Fibroblast of skin of abdomen (primary cell): Measurements from ENCODE around the gene MAGI2.
A peak's percentile ranks its signal among the peaks of the same experiment; 100 is the strongest.
"Not testable (repeated sequence)": the region's sequence is repeated elsewhere in the genome, so short reads cannot be mapped to it uniquely, and the experiment has no call there.

Source experiments
- DNase-seq: peaks from one replicate; pipeline ENCODE4 v3.0.0-alpha.2; 2013

Gene MAGI2

DNA sequence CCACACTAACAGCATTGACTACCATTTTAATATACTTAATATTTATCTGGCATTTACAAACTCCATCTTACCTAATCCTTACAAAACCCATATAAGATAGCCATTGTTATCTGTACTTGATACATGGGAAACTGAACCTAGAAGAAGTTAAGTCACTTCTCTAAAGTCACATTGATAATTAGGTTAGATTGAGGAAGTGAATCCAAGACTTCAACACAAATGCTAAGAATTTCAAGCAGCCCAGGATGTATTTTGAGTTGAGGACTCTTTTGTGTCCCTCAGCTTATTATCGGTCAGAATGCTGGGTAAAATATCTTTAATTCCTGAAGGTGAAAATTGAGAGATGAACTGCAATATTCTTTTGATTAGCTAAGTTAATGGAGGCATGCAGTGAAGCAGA is 1189.4 kb downstream of the MAGI2 start:
- no peak for DNase-seq

DNA sequence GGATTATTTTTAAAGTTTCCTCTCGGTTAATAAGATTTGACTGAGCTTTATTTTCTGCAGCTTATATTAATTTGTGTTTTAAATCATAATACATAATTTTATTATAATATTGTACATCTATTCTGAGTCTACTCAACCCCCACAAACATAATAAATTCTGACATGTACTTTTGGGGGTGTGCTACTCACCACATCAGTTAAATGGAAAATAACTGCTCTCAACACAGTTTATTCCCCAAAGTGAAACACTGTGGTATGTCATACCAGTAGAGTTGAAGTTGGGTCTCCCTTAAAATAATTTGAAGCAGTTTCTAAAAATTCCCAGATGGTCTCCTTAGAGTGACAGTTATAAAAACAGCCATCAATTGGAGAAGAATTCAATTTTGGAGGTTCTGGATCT is 1191.7 kb downstream of the MAGI2 start:
- DNase-seq: no peak

DNA sequence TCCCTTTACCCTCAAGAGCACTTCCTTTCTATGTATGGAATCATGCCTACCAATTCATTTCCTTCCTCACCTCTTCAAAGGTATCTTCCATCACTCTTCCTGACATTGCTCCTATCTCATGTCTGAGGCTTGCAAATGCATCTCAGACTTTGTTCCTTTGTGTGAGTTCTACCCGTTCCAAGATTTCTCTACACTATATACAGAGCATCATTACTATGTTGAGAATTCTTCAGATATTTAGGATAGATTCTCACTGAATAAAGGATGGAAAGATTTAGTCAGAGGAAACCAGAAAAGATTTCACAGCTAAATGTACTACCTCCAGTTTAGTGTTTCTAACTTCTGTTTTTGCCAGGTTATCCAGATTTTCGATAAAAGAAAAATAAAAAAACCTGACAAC is 1192.2 kb downstream of the MAGI2 start:
- peak; percentile 4 for DNase-seq

DNA sequence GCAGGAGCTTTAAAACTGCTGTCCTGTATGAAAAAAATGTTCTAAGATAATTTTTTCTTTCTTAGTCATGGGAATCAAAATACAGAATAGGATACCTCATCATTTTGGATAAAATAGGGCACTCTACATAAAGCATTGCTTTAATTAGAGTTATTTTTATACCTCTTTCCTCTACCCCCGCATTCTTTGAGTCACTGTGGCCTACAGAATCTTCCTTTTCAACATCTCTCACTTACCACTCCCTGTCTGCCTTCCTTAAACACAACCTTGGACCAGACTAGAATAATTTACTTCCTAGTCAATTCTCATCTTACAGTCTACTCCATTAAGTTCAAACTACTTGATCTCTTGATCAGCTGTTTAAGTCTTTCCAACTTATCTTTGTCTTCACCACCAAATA is 1192.6 kb downstream of the MAGI2 start:
- peak; percentile 68 for DNase-seq

DNA sequence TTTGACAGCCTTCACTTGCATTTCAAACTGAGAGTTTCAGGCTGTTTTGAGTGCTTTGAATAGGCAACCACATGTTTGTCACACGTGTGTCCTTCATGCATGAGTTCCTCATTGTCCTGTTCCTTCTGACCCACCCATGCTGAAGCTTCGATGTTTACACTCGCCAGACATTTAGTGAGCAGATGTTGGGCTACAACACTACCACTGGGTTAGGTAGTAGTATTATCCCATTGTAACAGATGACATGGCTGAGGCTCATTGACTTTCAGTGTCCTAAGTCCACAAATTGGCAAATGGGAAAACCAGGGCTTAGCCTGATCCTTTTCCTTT is 1198.8 kb downstream of the MAGI2 start:
- no peak for DNase-seq

DNA sequence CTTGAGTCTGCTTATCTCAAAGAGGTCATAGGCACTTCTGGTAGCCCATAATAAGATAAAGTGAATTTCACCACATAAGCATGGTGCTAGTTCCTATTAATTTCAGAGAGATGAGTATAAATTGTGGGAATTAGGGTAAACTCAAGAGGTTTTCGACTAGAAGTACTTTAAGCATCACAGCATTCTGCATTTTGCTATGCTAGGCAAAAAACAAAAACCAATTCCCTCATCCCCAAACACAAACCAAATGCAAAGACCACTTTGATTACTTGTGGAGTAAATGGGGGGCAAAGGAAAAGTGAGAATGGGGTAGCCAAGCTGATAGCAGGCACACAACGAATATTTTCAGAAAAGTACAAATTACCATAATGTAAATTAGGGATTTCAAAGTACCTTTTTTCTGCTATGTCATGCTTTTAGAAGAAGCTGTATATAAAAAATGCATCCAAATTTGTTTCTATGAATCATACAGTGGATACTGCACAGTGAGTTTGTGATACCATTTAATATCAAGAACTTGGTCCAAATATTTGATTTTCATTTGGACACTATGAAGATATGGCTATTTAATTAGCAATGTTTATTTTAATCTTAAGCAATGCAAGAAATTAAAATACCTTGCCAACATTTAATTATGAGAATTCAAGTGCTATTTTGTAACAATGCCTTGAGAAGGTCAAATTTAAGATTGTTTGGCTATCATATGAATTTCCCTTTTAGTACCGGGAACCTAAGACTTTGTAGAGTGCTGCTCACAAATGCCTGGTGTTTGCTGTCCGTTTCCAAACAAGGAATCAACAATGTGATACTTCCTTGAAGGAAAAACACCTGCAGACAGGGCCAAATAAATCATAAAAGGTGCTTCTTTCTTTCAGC is 1199.4 kb downstream of the MAGI2 start:
- no peak for DNase-seq

DNA sequence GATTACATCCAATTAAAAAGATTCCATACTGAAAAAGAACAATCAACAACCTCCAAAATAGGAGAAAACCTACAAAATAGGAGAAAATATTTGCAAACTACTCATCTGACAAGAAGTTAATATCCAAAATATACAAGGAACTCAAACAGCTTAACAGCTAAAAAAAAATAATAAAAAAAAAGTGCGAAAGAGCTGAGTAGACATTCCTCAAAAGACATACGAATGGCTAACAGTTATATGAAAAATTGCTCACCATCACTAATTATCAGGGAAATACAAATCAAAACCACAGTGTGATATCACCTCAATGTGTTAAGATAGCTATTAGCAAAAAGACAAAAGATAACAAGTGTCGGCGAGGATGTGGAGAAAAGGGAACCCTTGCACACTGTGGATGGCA is 1204.6 kb downstream of the MAGI2 start:
- no peak for DNase-seq

DNA sequence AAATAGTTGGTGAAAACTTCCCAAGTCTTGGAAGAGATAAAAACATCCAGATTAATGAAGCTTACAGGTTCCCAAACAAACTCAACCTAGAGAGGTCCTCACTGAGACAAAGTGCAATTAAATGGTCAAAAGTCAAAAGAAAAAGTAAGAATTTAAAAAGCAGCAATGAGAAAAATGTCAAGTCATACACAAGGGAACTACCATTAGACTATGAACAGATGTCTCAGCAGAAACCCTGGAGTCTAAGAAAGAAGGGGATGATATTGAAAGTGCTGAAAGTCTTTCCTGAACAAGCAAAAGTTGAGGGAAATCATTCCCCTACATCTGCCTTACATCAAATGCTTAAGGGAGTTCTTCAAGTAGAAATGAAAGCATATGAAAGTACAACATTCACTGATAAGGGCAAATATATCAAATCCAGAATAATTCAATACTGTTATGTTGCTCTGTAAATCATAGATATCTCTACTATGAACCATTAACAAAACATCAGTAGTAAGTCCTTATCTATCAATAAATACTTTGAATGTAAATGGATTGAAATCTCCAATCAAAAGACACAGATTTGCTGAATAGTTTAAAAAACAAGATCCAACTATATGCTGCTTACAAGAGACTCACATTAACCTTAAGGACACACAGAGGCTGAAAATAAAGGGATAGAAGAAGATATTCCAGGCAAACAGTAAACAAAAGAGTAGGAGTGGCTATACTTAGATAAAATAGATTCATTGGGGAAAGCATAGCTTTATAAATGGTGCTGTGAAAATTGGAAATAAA is 1205.4 kb downstream of the MAGI2 start:
- DNase-seq: no peak

DNA sequence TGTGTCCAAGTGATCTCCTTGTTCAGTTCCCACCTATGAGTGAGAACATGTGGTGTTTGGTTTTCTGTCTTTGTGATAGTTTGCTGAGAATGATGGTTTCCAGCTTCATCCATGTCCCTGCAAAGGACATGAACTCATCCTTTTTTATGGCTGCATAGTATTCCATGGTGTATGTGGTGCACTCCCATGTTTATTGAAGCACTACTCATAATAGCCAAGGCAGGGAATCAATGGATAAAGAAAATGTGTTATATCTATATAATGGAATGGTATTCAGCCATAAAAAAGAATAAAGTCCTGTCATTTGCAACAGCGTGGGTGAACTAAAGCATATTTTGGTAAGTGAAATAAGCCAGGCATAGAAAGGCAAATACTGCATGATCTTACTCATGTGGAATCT is 1213.3 kb downstream of the MAGI2 start:
- DNase-seq: not testable (repeated sequence)

DNA sequence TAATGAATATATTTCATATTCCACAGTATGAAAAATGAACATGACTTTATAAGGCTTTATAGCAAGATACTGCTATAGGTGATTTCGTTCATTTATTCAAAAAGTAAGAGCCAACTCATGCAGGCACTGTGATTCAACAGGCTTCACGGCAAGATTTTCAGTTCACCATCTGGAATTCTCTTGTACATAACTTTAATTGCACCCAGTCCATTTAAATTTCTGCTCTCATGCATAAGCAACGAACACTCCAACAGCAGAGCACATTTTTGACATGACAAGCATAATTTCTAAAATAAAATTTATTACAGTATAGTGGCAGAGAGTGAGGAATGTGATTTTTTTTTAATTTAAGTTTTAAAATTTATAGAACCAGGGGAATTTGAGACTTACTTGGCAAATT is 1218.8 kb downstream of the MAGI2 start:
- peak; percentile 69 for DNase-seq

DNA sequence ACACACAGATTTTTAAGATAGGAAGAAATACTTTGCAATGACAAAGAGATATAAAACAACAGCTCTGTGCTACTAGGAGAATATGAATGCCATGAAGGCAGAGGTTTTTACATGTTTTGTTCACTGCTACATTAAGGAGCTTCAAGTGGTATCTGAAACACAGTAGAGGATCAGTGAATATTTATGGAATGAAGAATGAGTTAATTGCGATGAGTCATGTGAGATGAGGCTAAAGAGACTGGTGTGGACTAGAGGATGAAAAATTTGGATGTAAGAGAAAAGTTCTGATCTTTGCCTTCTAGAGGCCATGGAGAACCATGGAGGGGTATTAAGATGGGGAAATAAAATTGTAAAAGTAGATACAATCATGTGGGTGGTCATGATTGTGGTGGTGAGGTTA is 1220.7 kb downstream of the MAGI2 start:
- DNase-seq: peak; percentile 69

DNA sequence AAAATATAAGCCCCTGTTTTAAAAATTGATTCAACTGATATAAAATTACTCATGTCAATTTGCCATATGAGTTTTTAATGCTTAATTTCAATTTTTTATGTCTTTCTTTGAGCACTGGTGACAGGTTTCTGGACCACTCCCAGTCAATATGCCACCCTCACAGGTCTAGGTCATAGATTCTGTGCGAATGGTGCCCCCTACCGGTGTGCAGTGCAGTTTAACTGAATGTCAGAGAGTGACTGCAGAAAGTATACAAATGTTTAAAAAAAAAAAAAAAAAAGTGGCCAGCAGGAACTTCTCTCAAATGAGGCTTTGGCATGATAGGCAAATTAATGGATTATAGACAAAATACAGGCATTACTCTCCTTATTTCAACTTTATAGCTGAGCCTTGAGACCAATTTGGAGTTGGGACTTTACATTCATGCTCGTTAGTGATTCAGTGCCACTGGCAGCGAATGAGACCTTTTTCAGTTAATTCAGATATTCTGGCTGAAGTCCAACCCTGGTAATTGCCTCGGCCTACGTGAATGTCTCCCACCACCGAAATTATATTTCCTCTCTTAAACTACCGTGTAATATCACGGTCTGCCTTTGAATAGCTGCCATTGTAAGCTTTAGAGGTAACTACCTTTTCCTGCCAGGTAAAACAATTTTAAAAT is 1227.3 kb downstream of the MAGI2 start:
- DNase-seq: peak; percentile 53

DNA sequence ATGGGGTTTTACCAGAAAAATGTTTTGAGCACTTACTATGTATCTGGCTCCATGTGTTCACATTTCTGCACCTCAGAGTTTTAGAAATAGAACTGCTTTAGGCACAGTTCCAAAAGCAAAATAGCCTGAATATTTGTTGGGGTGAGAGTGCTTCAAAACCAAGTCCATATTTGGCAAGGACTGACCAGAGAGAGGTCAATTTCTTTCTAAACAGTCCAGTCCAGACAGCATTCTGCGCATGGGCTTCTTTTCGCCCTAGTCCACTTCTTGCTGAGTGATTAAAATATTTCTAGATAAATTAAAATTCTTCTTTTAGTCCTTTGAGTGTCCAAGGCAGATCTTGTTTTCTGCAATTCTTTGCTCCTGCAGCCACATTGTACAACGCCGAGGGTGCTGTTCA is 1227.9 kb downstream of the MAGI2 start:
- DNase-seq: peak; percentile 36

DNA sequence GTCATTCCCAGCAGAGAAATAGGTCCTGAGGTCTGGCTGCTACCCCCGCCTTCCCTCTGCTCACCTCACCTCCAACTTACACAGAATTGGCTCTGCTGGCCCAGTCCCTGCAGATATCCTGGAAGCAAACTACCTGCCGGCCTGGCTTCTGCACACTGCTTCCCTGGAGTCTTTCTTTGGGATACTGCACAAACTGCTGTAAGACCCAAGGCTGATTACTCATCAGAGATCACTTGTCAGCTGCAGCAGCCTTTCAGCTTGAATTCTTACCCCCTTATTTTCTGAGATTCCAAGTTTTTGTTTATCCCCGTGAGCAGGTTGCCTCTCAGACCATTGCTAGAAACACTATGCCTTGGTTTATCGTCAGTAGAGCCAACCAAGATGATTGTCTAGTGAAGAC is 1228.5 kb downstream of the MAGI2 start:
- peak; percentile 20 for DNase-seq

DNA sequence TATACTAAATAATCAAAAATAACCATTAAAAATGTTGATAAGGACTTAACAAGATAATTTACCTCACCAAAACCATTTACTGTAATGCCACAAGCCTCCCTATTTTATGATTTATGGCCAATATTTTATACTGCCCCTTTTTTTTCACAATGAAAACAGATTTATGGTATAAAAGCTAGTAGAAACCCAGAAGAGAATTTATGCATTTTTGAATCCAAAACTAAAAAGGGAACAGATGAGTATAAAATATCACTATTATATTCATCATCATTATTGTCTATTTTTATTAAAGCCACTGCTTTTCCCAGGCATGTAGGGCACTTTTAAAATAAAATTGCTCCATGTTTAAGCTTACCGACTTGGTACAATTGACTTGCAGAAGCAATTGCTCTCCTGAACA is 1229.9 kb downstream of the MAGI2 start:
- no peak for DNase-seq

DNA sequence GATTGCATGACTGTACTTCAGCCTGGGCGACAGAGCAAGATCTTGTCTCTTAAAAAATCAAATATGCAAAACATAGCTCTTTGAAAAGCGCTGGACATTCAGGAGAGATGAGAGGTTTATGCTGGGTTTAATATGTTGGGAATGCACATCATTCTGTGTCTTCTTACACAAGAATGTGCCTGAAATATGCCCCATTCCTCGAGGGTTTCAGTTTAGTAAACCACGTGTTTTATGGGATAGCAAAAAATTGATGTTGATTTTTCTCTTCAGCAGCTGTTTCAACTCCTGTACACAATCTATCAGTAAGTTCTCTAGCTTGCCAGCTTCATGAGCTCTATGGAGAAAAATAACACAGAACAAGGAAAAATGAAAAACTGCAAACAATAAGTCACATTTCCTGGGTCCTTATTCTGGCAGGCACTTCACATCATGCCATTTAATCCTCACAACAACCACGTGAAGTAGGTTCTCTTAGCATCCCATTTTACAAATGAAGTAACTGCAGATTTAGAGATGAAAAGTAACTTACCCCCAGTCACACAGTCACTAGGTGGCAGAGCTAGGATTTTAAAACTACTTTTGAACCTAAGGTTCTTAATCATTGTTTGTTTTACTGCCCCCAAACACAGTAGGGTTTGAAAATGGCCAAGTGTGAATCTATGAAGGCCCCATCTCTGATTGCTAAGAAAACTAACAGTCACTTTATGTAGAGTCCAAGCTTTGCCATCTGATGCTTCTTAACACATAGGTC is 1231.3 kb downstream of the MAGI2 start:
- peak; percentile 89 for DNase-seq

DNA sequence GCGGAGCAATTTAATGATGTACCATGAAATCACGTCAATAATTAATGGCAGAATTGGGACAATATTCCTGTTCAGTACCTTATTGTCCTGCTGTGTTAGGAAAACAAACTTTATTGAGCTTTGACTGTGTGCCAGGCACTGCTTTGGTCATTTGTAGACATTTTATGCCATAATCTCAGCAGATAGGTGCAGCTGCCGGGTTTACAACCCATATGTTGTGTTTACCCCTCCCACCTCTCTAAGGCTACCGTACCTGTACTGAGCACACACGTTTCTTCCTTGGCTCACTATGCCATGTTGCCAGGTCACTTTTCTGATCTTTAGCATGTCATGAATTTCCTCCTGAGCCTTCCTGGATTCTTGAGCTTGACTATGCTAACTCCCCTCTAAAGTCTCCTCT is 1232.7 kb downstream of the MAGI2 start:
- no peak for DNase-seq

DNA sequence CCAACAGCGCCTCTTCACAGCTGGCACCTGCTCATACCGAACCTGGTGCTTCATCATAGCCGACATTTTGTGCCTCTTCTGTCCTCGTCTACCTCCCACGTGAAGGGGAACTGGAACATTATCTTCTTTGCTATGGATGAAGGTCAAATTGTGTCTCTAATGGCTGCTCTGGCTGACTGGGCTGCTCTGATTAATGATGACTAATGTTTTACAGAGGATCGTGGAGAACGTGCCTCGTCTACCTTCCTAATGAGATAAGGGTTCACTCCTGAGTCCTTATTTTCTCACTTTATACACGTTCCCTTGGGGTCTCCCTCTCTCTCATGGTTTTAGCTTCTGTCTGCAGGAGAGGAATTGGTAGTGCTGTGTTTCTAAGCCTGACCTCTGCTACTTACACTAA is 1234.6 kb downstream of the MAGI2 start:
- no peak for DNase-seq

DNA sequence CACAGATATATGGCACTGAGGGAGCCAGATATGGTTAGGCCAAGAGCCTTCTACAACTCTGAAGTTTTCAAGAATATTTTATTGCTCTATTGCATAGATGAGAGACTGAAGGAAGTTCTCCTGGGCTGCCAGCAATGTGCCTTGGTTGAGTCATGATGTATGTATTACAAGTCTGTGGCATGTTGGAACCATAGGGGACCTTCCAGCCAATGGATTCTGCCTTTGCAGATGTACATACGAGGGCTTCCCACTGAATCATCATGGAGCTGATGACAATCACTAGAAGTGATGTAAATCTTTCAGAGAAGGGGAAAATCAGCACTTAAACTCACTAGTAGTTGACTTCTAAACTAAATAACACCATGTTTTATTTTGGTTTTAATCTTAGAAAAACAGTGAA is 1235.4 kb downstream of the MAGI2 start:
- DNase-seq: peak; percentile 94

DNA sequence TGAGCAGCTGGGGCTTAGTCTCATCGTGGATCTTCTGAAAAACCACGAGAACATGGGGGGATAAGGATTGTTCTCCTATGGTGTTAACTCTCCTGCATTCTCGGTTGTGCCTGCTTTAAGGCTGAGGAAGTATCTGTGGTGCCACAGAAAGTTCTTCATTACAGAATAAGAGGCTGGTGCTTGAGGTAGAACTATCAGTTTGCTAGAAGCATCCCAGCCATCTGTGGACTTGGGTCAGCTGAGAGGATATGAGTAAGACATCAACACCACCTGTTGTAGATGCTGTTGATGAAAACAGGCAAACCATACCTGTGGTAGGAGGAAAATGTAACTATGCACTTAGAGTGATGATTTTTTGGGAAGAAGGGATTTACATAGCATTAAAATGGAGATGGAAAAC is 1238.3 kb downstream of the MAGI2 start:
- DNase-seq: no peak

DNA sequence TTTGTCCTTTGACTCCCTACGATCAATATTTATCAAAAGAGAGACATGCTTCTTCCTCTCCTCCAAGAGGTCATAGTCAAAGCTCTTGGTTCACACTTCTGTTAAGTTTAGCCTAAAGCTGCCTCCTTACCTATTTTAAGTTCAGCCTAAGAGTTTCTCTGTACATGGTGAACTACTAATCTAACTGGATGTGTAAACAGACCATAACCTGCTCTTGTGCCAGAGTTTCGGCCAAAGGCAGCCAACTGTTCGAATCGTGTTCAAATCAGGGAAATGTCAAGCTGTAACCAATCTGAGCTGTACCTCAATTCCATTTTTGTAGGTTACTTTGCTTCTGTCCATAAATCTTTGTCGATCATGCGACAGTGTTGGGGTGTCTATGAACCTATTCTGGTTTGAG is 1240.1 kb downstream of the MAGI2 start:
- DNase-seq: no peak

DNA sequence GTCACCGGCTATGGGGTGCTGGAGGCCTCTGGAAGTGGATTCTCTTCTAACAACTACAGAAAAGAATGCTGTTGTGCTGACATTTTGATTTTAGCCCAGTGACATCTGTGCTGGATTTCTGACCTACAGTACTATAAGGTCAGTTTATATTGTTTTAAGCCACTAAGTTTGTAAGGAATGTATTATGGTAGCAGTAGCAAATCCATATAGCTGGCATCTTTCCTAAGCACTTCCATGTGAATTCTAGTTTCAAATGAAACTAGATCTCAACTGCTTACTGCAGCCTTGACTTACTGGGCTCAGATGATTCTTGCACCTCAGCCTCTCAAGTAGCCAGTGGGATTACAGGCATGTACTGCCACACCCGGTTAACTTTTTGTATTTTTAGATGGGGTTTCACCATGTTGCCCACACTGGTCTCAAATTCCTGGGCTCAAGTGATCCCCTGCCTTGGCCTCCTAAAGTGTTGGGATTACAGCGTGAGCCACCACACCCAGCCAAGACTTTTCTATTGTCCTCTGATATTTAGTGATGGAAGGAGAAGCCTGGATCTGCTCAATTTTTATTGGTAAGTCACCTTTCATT is 1240.9 kb downstream of the MAGI2 start:
- DNase-seq: no peak

DNA sequence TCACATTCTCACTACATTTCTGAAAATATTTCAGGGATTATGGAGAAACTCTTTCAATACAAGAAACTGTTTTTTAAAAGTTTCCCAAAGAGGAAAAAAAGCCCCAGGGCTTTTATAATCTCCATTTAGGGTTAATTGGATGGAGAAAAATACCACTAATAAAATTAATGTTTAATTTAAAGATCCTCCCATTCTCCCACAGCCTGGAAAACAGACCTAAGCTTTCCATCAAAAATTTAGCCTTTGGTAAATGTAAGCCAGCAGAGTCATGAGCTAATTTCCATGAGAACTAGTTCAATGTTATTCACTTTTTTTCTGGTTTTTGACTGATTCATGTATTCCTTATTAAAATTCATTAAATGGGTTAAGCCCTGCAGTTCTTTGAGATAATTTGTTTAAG is 1246.2 kb downstream of the MAGI2 start:
- DNase-seq: no peak
